Activated CD4-positive, alpha-beta T cell treated with anti-CD3 and anti-CD28 coated beads, Interleukin-2, amount 10 ng/mL, durations not matched to agents 24 days and 14 days (primary cell): Measurements from ENCODE around the gene ABHD12. TPM values are rescaled to one million over a fixed set of nuclear protein-coding genes. Genes with fewer than 3 reads are reported as not detected.

Experiments used
- DNase-seq: peaks from one replicate; pipeline ENCODE4 v3.0.0; 2022
- H3K27ac Mint-ChIP-seq: one replicate; pipeline ENCODE4 v1.8.0; 2022; ENCODE audit warnings: mild to moderate bottlenecking, mixed read lengths
- H3K27me3 Mint-ChIP-seq: one replicate; pipeline ENCODE4 v1.8.0; 2022; ENCODE audit warnings: mixed read lengths
- H3K36me3 Mint-ChIP-seq: one replicate; pipeline ENCODE4 v1.8.0; 2022; ENCODE audit warnings: low read depth, mild to moderate bottlenecking, mixed read lengths
- H3K4me1 Mint-ChIP-seq: one replicate; pipeline ENCODE4 v1.8.0; 2021; ENCODE audit warnings: mixed read lengths
- H3K4me3 Mint-ChIP-seq: one replicate; pipeline ENCODE4 v1.8.0; 2022; ENCODE audit warnings: mild to moderate bottlenecking, moderate library complexity, mixed read lengths
- H3K9me3 Mint-ChIP-seq: one replicate; pipeline ENCODE4 v1.8.0; 2021; ENCODE audit warnings: mixed read lengths
- intact Hi-C: fragments of 100-400 bp; cut with micrococcal nuclease; formaldehyde crosslinking; loops from one replicate; pipeline ENCODE4 v1.15.1; 2023
- total RNA-seq: library from RNA; stranded (reverse); gene quantifications from 2 replicates; pipeline ENCODE4 v1.2.3, GENCODE V29; 2022

The ABHD12 gene
- total RNA-seq, 1 donor from 2014 or later, result 30.0 TPM

DNA sequence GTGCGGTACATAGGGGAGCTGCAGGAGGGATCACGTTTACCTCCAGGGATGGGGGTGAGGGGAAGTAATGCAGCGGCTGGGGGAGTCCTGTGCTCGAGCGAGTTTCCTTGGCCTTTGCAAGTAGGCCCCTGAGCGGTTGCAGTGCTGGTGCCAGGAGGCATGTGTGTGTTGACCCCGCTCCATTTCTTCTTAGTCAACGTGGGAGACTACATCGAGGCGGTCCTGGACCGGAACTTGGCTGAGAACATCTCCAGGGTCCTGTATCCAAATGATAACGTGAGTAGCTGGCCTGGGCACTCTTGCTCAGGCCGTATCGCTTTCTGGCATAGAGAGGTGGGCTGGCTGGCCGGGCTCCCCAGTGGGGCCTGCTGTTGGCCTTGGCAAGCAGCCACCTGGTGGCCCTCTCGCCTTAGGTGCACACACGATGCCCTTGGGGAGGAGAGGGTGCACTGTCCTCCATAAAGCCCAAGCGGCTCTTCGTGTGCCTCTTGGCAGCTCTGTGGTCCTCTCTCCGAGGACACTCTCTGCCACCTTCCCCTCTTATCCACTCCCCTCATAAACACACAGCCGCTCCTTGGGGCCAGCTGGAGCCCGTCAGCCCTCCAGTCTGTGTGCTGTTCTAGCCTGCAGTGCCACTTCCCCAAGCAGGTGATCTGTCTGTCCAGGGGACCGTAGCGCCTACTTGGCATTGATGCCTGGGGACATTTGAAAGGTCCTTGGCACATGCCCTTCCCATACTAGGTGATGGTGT is 113.4 kb downstream of the ABHD12 start:
- no peaks in the 10 kb centered on the region for H3K4me1 Mint-ChIP-seq
- H3K4me3 Mint-ChIP-seq, result no peak overlapping the region
- H3K9me3 Mint-ChIP-seq, result no peaks in the 10 kb centered on the region
- peaks cover 17% of the 10 kb centered on the region for H3K36me3 Mint-ChIP-seq
- no peak overlapping the region for H3K27ac Mint-ChIP-seq
- no peak for DNase-seq
- intact Hi-C loops, result no loop called here
- H3K27me3 Mint-ChIP-seq, result no peaks in the 10 kb centered on the region

DNA sequence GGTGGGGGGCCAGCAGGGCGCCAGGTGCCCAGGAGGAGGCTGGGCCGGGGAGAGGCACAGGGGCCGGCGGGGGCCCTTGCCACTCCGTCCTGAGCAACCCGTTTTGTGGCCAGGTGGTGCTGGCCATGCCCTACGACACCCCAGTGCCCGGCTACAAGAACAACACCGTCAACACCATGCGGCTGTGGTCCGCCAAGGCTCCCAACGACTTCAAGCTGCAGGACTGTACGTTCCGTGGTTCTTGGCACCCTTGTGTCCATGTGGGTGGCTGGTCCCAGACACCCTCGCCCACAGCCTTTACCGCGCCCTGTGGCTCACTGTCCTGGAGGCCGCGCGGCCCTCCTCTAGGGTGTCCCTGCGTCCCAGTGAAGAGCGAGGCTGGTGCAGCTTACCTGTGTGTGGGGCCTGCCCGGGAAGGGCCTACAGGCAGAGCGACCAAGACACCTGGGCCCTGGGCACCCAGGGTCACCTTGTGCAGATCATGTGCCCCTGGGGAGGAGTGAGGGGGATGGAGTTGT is 114.0 kb downstream of the ABHD12 start:
- Mint-ChIP-seq H3K27ac (no peak overlapping the region), H3K4me3 (no peak overlapping the region), H3K27me3 (no peaks in the 10 kb centered on the region), H3K4me1 (no peaks in the 10 kb centered on the region), H3K36me3 (peaks cover 19% of the 10 kb centered on the region), H3K9me3 (no peaks in the 10 kb centered on the region)
- DNase-seq, result no peak
- intact Hi-C loops, result no loop called here

DNA sequence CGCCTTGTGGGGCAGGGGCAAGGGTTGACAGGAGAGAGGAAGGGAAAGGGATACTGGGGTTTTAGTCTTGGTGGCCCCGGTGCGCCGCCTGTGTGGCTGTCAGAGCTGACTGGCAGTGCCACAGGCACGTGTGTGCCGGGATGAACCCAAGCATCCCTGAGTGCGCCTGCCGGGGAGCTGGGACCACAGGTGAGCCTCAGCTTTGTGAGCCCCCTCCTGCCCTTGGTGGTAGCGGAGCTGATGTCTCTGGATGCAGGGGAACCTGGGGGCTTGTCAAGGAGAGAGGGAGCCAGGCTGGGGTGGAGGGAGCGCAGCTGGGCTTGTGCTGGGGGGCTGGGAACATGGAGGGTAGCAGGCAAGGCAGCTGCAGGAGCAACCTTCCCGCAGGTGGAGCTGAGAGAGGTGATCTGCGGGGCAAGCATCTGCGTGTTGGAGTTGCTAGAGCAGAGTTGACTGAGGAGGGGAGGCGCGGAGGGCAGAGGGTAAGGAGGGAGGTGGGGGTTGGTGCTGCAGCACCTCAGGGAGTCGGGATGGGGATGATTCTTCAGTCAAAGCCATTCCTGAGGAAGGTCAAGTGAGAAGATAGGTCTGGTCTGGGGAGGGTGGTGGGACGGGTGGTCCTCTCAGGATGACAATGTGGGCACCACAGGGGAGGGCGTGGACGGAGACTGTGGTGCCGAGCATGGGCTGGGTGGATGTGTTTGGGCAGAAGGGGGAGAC is 114.7 kb downstream of the ABHD12 start:
- Mint-ChIP-seq H3K27ac (no peak overlapping the region), H3K4me1 (no peaks in the 10 kb centered on the region), H3K36me3 (peaks cover 19% of the 10 kb centered on the region), H3K4me3 (no peak overlapping the region), H3K27me3 (no peaks in the 10 kb centered on the region), H3K9me3 (no peaks in the 10 kb centered on the region)
- DNase-seq, result no peak
- intact Hi-C loops, result no loop called here

DNA sequence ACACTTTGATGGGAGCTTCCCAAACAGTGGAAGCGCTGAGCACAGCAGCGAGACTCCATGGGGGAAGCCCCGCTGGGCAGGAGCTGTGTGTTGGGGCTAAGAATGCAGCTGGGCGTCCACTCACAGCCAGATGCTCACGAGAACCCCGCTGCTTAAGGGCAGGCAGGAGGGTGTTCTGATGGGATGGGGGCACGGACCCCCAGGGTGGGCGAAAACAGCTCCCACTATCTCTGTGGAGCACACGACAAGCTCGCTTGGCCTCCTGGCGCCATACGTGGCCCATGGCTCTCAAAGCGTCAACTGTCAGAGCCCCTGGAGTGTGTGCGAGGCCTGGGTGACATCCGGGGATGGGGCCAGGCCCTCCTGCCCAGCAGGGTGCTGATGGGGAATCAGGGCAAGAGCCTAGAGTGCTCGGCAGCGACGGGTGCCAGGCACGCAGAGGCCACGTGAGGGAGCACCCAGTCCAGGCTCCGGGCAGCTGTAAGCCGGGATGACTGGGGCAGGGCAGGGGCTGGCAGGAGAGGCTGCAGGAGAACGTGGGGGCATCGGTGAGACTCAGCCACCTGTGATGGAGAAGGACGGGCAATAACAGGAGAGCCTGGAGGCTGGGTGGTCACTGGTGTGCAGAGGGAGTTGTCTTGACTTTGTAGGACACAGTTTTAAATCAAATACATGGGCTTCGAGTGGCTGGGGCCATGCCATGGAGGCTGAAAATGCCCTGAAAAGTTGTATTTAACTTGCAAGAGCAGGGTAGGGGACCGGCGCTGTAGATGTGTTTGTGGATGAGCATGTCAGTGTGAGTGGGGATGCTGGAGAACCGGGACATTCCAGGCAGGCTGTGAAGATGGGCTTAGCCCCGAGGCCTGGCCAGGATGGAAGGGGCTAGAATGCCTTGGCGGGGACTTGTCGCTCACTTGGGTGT is 115.5 kb downstream of the ABHD12 start:
- Mint-ChIP-seq H3K4me3 (no peak overlapping the region), H3K4me1 (no peaks in the 10 kb centered on the region), H3K27me3 (no peaks in the 10 kb centered on the region), H3K27ac (peak overlapping the region; percentile 4), H3K36me3 (peaks cover 17% of the 10 kb centered on the region), H3K9me3 (no peaks in the 10 kb centered on the region)
- intact Hi-C loops, result no loop called here
- DNase-seq, result no peak

DNA sequence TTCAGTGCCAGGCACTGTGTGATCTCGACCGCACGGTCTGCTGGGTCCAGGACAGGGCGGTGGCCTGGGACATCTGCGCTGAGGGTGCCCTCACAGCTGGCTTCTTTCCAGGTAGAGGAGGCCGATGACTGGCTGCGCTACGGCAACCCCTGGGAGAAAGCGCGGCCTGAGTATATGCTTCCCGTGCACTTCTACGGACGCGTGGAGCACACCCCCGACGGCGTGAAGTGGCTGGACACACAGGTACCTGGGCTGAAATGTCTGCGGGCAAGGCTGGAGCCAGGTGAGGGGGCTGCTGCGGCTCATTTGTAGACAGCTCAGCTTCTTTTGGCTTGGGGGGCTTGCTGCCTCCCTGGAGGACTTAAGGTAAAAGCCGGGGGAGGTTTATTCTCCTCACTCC is 116.2 kb downstream of the ABHD12 start:
- DNase-seq, result no peak
- Mint-ChIP-seq H3K36me3 (peaks cover 22% of the 10 kb centered on the region), H3K4me3 (no peak overlapping the region), H3K4me1 (no peaks in the 10 kb centered on the region), H3K27me3 (no peaks in the 10 kb centered on the region), H3K27ac (no peak overlapping the region), H3K9me3 (no peaks in the 10 kb centered on the region)
- intact Hi-C loops, result no loop called here

DNA sequence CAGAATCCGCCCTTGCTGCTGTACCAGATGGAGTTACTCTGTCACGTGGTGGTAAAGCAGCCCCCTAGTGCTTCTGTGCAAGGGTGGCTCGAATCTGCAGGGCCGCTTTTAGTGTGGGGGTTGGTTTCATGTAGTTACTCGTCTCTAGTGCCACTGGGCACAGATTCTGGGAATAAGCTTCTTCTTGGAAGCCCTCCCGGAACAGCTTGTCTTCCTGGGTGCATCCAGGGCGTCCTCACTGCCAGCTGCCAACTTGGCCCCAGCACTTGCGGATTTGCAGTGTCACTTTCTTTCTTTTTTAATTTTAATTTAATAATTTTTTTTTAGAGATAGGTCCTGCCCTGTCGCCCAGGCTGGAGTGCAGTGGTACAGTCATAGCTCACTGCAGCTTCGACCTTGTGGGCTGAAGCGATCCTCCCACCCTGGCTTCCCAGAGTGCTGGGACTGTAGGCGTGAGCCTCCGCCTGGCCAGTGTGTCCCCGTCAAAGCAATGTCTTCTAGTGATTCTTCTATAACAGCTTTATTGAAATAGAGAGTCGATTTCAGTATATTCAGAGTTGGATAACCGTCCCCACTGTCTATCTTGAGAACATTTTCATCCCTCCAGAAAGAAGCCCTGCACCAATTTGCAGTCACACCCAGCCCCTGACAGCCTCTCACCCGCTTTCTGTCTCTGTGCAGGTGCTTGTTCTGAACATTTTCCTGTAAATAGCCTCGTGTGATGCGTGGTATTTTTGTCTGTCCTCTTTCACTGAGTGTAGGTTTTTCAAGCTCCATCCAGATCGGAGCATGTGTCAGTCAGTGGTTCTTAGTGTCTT is 116.9 kb downstream of the ABHD12 start:
- peaks cover 25% of the 10 kb centered on the region for H3K36me3 Mint-ChIP-seq
- H3K27ac Mint-ChIP-seq, result no peak overlapping the region

DNA sequence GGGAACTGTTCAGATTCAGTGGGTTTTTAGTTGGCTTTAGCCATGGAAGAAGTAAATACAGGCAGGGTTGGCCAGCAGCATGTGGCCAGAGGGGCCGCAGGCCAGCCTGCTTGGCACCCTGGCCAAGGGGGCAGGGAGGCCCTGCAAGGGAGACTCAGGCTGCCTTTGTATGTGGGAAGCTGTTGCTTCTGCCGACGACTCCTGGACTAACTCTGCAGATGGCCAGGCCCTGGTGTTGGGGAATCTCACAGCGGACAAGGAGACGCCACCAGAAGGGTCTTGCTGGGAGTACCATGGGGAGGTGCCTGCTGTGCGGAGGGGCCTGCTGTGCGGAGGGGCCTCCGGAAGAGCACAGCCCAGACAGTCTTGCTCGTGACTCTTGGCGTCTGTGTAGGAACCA is 117.6 kb downstream of the ABHD12 start:
- no peak for DNase-seq
- Mint-ChIP-seq H3K4me3 (no peak overlapping the region), H3K36me3 (peaks cover 25% of the 10 kb centered on the region), H3K27me3 (no peaks in the 10 kb centered on the region), H3K27ac (no peak overlapping the region), H3K4me1 (no peaks in the 10 kb centered on the region), H3K9me3 (no peaks in the 10 kb centered on the region)
- intact Hi-C loops, result no loop called here

More for the DNA sequence above, 116.9 kb downstream of the ABHD12 start:
- DNase-seq, result no peak
- intact Hi-C loops, result no loop called here
- no peaks in the 10 kb centered on the region for H3K27me3 Mint-ChIP-seq
- no peaks in the 10 kb centered on the region for H3K9me3 Mint-ChIP-seq
- no peaks in the 10 kb centered on the region for H3K4me1 Mint-ChIP-seq
- no peak overlapping the region for H3K4me3 Mint-ChIP-seq

DNA sequence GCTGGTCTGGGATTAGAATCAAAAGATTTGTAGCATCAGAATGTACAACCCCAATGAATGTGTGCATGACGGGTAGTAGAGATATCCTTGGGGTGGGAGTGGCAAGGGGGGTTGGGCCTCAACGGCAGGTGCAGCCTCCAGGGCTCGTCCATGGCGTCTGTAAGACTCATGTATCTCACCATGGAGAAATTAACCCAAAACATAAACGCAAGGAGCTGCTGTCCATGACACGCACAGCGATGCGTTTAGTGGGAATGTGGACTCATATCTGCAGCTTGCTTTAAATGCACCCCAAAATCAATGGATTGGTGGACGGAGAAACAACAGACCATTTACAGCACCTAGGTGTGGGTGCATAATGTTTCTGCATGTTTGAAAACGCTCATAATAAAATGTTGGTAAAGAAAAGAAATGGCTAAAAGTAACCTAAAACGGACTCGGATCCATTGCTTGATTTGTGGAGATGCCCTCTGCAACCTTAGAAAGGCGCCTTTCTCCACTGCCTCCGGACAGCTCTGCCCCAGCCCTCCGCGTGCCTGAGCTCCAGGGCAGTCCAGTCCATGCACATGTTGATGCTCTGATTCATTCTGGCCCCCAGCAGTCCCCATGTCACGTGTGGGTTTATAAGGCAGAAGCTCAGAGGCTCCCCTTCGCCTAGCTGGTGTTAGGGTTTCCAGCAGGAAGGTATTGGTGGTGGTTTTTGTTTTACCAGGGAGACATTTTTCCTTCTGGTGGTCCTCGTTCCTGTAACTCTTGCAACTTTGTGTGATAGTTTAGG is 118.2 kb downstream of the ABHD12 start:
- H3K27ac Mint-ChIP-seq, result no peak overlapping the region
- DNase-seq, result no peak

DNA sequence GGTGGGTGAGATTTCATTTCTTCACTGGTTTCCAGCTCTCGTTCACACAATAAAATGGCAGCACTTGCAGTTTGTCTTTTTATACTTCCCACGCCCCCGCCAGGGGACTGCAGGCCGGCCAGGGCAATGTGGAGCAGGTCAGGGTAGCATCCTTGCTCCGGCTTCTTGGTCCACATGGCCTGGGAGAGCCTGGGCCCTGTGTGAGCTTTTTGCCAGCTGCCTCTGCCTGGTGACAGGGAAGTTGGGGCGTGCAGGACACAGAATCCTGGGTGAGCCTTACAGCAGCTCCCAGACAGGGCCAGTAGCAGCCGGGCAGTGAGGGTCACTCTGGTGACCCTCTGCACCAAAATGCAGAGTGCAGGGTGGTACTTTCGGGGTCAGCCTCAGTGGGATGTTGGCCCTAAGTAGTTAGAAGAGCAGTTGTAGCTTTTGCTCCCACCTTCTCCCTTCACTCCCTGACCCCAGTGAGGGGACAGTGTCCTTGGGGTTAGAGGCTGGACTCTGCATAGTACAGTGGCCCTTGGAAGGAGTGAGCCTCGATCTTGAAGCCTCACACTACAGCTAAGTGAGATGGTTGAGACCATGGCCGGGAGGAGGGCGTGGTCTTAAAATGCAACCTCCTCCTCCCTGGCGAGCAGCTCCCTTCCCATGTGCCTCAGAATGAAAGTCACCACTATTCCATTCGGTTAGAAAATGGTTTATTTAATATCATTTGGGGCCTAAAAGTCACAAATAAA is 119.0 kb downstream of the ABHD12 start:
- H3K9me3 Mint-ChIP-seq, result no peaks in the 10 kb centered on the region
- peaks cover 25% of the 10 kb centered on the region for H3K36me3 Mint-ChIP-seq
- H3K27ac Mint-ChIP-seq, result no peak overlapping the region
- H3K4me3 Mint-ChIP-seq, result no peak overlapping the region
- no peaks in the 10 kb centered on the region for H3K4me1 Mint-ChIP-seq
- intact Hi-C loops, result no loop called here
- DNase-seq, result no peak
- no peaks in the 10 kb centered on the region for H3K27me3 Mint-ChIP-seq

More for the DNA sequence above, 118.2 kb downstream of the ABHD12 start:
- Mint-ChIP-seq H3K27me3 (no peaks in the 10 kb centered on the region), H3K4me1 (no peaks in the 10 kb centered on the region), H3K4me3 (no peak overlapping the region), H3K36me3 (peaks cover 25% of the 10 kb centered on the region), H3K9me3 (no peaks in the 10 kb centered on the region)
- intact Hi-C loops, result no loop called here

DNA sequence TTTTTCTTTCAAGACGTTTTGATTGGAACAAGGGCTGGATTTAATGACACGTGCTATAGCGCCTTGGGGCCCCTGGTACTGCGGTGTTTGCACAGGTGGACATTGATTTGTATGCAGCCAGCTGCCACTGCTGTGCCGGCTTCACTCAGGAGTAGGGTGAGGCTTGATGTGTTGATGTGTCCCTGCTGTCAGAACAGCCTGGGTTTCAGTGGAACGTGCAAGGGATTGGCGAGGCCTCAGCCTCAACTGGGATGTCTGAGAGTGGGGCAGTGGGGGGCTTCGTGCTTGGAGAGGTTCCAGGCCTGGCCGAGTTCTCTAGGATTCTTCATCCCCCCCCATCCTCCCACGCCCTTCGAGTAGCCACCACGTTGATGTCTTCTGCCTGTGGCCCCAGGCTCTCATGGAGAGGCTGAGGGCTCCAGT is 119.8 kb downstream of the ABHD12 start:
- H3K27ac Mint-ChIP-seq, result no peak overlapping the region
- H3K4me3 Mint-ChIP-seq, result no peak overlapping the region
- H3K9me3 Mint-ChIP-seq, result no peaks in the 10 kb centered on the region
- intact Hi-C loops, result no loop called here
- DNase-seq, result no peak
- H3K27me3 Mint-ChIP-seq, result no peaks in the 10 kb centered on the region
- H3K36me3 Mint-ChIP-seq, result peaks cover 22% of the 10 kb centered on the region
- H3K4me1 Mint-ChIP-seq, result no peaks in the 10 kb centered on the region

DNA sequence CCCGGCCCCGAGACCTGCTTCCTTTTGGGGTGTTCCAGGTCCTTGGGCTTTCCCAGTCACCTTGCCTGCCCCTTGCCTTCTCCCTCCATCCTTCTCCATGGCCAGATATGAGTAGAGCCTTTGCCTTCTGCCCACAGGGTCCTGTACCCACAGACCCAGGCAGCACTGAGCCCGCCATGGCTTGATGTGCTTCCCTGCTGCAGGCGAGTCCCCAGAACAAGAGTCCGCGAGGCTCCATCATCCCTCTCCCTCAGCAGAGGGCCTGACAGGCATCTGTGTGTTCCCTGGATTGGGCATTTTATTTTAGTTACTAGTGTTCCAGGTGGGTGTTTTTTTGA is 120.8 kb downstream of the ABHD12 start:
- no peak for DNase-seq
- Mint-ChIP-seq H3K9me3 (no peaks in the 10 kb centered on the region), H3K27ac (no peak overlapping the region), H3K4me1 (no peaks in the 10 kb centered on the region), H3K4me3 (no peak overlapping the region), H3K36me3 (peaks cover 22% of the 10 kb centered on the region), H3K27me3 (no peaks in the 10 kb centered on the region)
- intact Hi-C loops, result no loop called here
